Globus pallidus (tissue), 1 donor: ENCODE results near the gene DOK1.

Experiments used
- DNase-seq: peaks from one replicate; pipeline ENCODE4 v3.0.0-alpha.2; 2015; ENCODE audit warnings: low spot score

Gene DOK1

GRCh38 chr2:74571058-74571457 is 16.5 kb downstream of the DOK1 start:
- no peak for DNase-seq

GRCh38 chr2:74572178-74572925 is 17.8 kb downstream of the DOK1 start:
- no peak for DNase-seq

GRCh38 chr2:74573747-74574562 is 19.4 kb downstream of the DOK1 start:
- peak; percentile 59 for DNase-seq

GRCh38 chr2:74575320-74575719 is 20.8 kb downstream of the DOK1 start:
- DNase-seq = no peak

- no peak for DNase-seq
These were observed 21.8 kb downstream of the DOK1 start for GRCh38 chr2:74576211-74576862.

- DNase-seq = no peak
These were observed 22.3 kb downstream of the DOK1 start for GRCh38 chr2:74576863-74577229.

GRCh38 chr2:74577448-74577847 is 22.9 kb downstream of the DOK1 start:
- no peak for DNase-seq

GRCh38 chr2:74578408-74578807 is 23.9 kb downstream of the DOK1 start:
- DNase-seq = no peak

- DNase-seq = no peak
These were observed 26.9 kb downstream of the DOK1 start for GRCh38 chr2:74581463-74581862.

GRCh38 chr2:74582184-74582583 is 27.7 kb downstream of the DOK1 start:
- DNase-seq = no peak

GRCh38 chr2:74583504-74583903 is 29.0 kb downstream of the DOK1 start:
- DNase-seq = no peak

- no peak for DNase-seq
These were observed 29.6 kb downstream of the DOK1 start for GRCh38 chr2:74584088-74584645.

GRCh38 chr2:74585406-74586185 is 31.1 kb downstream of the DOK1 start:
- DNase-seq = peak; percentile 23

GRCh38 chr2:74587664-74588277 is 33.3 kb downstream of the DOK1 start:
- DNase-seq = peak; percentile 61

- DNase-seq = no peak
These were observed 34.1 kb downstream of the DOK1 start for GRCh38 chr2:74588664-74589063.

GRCh38 chr2:74593826-74594772 is 39.6 kb downstream of the DOK1 start:
- DNase-seq = no peak

- no peak for DNase-seq
These were observed 42.1 kb downstream of the DOK1 start for GRCh38 chr2:74596584-74596983.

GRCh38 chr2:74597410-74597809 is 42.9 kb downstream of the DOK1 start:
- no peak for DNase-seq

GRCh38 chr2:74599676-74600075 is 45.2 kb downstream of the DOK1 start:
- no peak for DNase-seq

GRCh38 chr2:74602586-74603281 is 48.2 kb downstream of the DOK1 start:
- DNase-seq = no peak
